UCSD-AML1 (cell line): ENCODE results near the gene PRMT9.

Experiments
- DNase-seq: peaks from one replicate; lab custom pipeline; 2025; ENCODE audit not compliant: unreplicated experiment; lab: John Stamatoyannopoulos, UW

Gene PRMT9

GRCh38 chr4:147683717-147684700 is at the start of gene PRMT9:
Gene PRMT9, minus strand, starts transcription at chr4:147684163. Its CDS starts 176 bp downstream, at chr4:147683987.
- DNase-seq: peak; percentile 93

- peak; percentile 49 for DNase-seq
Measured at GRCh38 chr4:147732518-147733235, 48.7 kb upstream of the PRMT9 start.

- peak; percentile 77 for DNase-seq
Measured at GRCh38 chr4:147731580-147732517, 47.9 kb upstream of the PRMT9 start, which contains the start of gene ARHGAP10. Gene ARHGAP10, plus strand, starts transcription at chr4:147732088. Its CDS starts 214 bp downstream, at chr4:147732302.

DNA sequence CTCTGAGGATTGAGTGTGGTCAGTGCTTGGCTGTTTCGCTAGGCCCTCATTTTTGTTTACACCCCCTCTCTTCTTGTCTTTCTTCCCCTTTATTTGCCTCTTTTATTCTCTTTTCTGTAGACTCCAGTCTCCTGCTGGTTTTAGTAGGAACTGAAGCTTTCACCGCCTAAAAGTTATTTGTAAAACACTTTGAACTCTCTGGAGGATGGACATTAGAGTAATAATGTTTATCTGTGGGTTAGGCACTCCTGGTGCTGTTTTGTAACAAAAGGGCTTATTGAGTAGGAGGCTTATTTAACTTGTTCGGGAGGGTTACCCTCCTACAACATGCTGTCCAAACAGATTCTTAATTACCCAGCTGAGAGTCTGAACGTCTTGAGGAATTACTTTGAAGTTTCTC is 46.4 kb upstream of the PRMT9 start:
- DNase-seq: no peak

- no peak for DNase-seq
Measured at GRCh38 chr4:147727476-147728028, 43.6 kb upstream of the PRMT9 start.

DNA sequence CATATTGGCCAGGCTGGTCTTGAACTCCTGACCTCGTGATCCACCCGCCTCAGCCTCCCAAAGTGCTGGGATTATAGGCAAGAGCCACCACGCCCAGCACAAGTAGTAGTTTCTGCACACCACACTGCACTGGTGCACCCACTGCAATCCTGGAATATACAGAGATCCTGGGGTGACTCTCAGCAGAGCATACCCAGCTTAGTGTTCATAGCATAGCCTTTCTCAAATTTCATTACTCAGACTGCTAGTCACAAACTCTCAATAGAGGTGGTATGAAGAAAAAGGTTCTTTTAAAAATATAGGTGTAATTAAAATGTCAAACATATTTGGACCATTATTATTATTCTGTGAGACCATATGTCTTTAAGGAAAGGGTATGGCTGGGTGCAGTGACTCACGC is 41.7 kb upstream of the PRMT9 start:
- DNase-seq: no peak

DNA sequence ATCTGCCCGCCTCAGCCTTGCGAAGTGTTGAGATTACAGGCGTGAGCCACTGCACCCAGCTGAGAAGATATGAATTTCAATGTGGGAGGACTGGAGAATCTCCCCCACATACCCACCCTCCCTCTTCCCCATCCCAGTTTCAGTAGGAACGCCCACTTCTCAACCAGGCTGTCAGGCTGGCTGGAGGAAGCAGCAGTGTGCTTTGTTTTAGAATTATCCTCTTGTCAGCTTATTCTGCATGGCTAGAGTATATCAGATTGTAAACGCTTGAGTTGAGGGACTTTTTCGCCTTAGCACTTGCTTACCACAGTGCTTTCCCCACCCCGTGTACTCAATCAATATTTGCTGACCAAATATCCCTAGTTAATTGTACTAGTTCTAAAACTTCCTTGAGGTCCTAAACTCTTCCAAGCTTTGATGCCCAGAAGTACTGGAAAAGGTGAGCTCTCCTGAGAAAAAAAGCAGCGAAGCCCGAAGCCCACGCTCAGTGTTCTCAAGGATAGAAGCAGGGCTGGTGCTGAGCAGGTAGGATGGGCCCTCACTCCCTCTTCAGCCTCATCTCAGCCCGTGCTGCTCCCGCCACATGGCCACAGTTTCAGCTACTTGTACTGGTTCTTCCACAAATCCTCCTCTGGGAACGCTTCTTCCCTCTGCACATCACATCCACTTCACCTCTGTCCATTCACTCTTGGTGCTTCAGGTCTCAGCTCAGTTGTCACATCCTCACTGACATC is 40.7 kb upstream of the PRMT9 start:
- DNase-seq: no peak

GRCh38 chr4:147723326-147723725 is 39.4 kb upstream of the PRMT9 start:
- DNase-seq: no peak

DNA sequence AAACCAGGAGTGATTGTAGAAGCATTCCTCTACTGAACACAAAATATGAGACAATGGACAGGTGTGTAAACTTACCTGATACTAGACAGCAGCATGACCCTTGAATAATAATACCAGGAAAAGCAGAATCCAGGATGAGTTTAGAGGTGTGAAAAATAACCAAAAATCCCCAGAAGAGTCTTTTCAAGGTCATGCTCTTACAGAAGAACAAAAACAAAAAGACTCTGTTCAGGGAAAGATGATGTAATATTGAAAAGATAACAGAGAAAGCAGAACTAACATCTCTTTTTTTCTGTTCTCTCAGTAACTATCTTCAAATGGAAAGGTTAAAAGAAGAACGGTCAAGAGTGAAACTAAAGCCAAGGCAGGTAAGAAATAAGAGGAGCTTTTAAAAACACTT is 33.9 kb upstream of the PRMT9 start:
- no peak for DNase-seq

GRCh38 chr4:147714575-147715401 is 30.8 kb upstream of the PRMT9 start:
- DNase-seq: no peak

DNA sequence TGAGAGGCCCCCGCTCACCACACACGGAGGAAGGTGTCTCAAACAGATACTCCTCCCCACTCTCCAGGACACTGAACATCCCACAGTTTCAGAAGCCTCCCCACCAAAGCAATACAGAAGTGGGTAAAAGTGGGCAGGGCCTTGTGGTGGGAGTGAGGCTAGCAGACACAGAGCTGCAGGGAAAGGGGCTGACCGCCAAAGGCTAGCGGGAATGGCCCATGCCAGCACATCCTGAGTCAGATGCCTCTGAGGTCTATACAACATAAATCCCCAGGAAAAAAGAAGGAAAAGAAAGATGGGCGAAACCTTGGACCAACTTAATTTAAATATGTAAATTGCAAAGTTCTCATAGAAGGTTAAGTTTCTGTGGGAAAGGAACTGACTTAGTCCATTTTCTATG is 26.0 kb upstream of the PRMT9 start:
- no peak for DNase-seq

- peak; percentile 25 for DNase-seq
Measured at GRCh38 chr4:147707892-147708672, 24.1 kb upstream of the PRMT9 start.

DNA sequence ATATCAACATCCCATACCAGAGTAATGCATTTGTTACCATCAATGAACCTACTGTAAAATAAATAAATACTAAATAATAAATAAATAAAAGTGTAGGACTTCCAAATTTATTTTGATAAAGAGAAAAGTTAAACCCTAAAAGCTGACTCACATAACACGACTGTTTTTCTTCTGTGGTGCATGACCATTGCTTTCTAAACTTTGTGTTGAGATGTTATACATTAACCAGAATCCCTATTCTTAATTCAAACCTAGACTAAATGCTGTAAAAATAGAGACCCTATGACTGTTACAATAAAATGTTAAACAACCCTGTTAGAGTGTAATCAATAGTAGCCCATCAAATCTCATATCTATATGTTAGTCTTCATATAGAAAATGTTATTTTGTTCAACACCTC is 20.9 kb upstream of the PRMT9 start:
- no peak for DNase-seq

- DNase-seq: no peak
Measured at GRCh38 chr4:147696866-147697265, 12.9 kb upstream of the PRMT9 start.

DNA sequence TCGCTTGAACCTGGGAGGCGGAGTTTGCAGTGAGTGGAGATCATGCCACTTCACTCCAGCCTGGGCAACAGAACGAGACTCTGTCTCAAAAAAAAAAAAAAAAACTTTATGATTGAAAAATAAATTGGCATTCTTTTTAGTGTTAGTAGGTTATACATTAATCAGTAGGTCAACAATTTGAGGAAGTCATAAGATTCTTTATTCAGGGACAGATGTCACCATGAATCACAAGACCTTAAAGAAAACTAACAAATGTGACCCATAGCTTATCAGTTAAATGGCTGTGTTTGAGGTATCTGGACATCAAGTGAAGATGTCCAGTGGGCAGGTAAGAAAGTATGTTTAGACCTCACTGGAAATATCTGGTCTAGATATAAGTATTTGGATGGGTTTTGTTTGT is 9.3 kb upstream of the PRMT9 start:
- no peak for DNase-seq

DNA sequence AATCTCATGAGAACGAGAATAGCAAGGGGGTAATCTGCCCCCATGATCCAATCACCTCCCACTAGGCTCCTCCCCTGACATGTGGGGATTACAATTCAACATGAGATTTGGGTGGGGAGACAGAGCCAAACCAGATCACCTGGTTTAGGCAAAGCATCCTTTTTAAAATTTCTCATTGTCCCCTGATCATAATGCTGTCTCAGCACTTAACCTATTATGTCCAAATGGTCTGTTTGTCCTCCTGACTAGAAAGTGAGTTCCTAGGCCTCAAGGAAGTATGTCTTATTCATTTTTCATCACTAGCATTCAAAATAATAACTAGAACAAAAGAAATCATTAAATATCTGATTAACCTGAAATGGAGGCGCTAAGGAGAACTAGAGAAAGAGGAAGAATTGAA is 7.9 kb upstream of the PRMT9 start:
- no peak for DNase-seq

DNA sequence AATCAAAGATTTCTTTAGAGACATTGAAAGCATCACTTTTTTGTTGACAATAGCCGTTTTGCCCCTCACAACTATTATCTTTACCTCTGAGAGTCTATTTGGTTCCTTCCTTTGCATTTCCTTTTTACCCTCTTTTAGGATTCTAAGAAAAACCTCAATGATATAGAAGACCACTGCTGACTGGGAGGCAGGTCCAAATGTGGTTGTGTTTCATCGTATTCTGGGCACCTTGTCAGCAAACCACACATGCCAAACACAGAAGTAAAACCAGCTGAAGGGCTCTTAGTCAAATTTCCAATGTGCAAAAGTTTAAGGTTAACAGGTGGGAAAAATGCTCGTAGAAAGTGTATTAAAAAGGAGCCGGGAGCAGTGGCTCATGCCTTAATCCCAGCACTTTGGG is 5.1 kb upstream of the PRMT9 start:
- DNase-seq: no peak

DNA sequence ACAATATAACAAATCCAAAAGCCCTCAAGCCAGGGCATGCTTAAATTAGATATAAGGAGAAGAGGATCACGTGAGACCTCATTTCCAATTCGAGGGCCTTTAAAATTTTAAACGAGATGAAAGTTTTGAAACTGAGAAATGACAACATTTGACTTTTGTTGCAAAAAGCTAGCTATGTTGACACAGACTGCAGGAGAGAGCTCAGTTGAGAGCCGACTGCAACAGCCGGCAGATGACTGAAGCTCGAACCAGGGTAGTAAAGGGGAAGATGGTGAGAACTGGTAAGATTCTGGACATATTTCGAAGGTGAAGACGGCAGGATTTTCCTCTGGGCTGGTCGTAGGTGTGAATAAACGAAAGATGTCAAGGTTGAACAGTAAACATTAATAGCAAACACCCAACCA is 773 bp downstream of the PRMT9 start:
- DNase-seq: peak; percentile 11
